Endothelial cell of umbilical vein (primary cell): ENCODE results near the gene FARP2. TPM values are rescaled to one million over a fixed set of nuclear protein-coding genes. Genes with fewer than 3 reads are reported as not detected.

ENCODE experiments used
- BruUV-seq: library from RNA; stranded (reverse); fragments of 400-500 nt; replicated peaks from 2 replicates; lab custom pipeline; 2021; lab: Mats Ljungman, UMichigan
- CTCF ChIA-PET: fragments of 300-600, 350-600 bp; sonication (Branson Sonifier 250); formaldehyde crosslinking; loops from one replicate; lab custom pipeline; 2021; ENCODE audit warnings: antibody characterized with exemption, inconsistent platforms; lab: Charles Lee
- POLR2A ChIA-PET: fragments of 300-600, 350-600 bp; sonication (Branson Sonifier 250); formaldehyde crosslinking; loops from one replicate; lab custom pipeline; 2021; ENCODE audit warnings: antibody characterized with exemption, inconsistent platforms; lab: Charles Lee
- DNase-seq: peaks from one replicate; pipeline ENCODE4 v3.0.0-alpha.2; 2011; ENCODE audit warnings: low read depth, low spot score
- FAIRE-seq: peaks from 2 replicates; lab custom pipeline; 2011; peaks lifted over from hg19 to GRCh38; lab: Jason Lieb, UNC
- H2AFZ ChIP-seq: 2 replicates; pipeline ENCODE4 v1.6.0; 2012; ENCODE audit warnings: low read depth, low read length, control low read depth, inconsistent platforms
- H3K27ac ChIP-seq: 2 replicates; pipeline ENCODE4 v1.5.1; 2011; ENCODE audit warnings: low read depth, mild to moderate bottlenecking, control low read depth, low read length, moderate library complexity; ENCODE audit not compliant: insufficient read depth
- H3K27me3 ChIP-seq, 2 experiments: 2 replicates each; pipeline versions ENCODE4 v1.6.0 to v1.6.1; 2011; ENCODE audit warnings: low read length in 2 of 2, mixed read lengths in 1 of 2; ENCODE audit not compliant: control insufficient read depth in 2 of 2, insufficient read depth in 2 of 2
- H3K36me3 ChIP-seq, 2 experiments: 2 replicates in 1 of 2; 3 replicates in 1 of 2; pipeline ENCODE4 v1.5.1; 2011; ENCODE audit warnings: low read length in 2 of 2, mild to moderate bottlenecking in 1 of 2, moderate library complexity in 1 of 2; ENCODE audit not compliant: control insufficient read depth in 2 of 2, insufficient read depth in 2 of 2; ENCODE audit errors: extremely low read depth in 1 of 2
- H3K4me1 ChIP-seq: 3 replicates; pipeline ENCODE4 v1.5.1; 2011; ENCODE audit warnings: mild to moderate bottlenecking, low read length; ENCODE audit not compliant: control insufficient read depth, insufficient read depth; ENCODE audit errors: extremely low read depth
- H3K4me2 ChIP-seq: 2 replicates; pipeline ENCODE4 v1.6.1; 2011; ENCODE audit warnings: low read length, control low read depth, mixed read lengths; ENCODE audit not compliant: insufficient read depth
- H3K4me3 ChIP-seq, 3 experiments: fragments of 200-600 bp in 1 of 3; sonication (generic), shearing (Covaris generic) in 1 of 3; replicated peaks in 1 of 3; 2 replicates each; pipeline ENCODE4 v1.5.1; 2011 to 2016; ENCODE audit warnings: control low read depth in 3 of 3, low read length in 3 of 3, mild to moderate bottlenecking in 2 of 3, inconsistent platforms in 1 of 3, low read depth in 1 of 3, moderate library complexity in 1 of 3; ENCODE audit not compliant: insufficient read depth in 1 of 3
- H3K79me2 ChIP-seq: 2 replicates; pipeline ENCODE4 v1.6.0; 2012; ENCODE audit warnings: low read length, inconsistent platforms; ENCODE audit not compliant: control insufficient read depth, insufficient read depth
- H3K9ac ChIP-seq: replicated peaks from 2 replicates; pipeline ENCODE3; 2011; ENCODE audit warnings: low read length, control low read depth; ENCODE audit not compliant: insufficient read depth; ENCODE audit errors: extremely low read depth
- H3K9me1 ChIP-seq: replicated peaks from 3 replicates; pipeline ENCODE4 v1.6.0; 2011; ENCODE audit warnings: mild to moderate bottlenecking, low read length; ENCODE audit not compliant: control insufficient read depth, insufficient read depth; ENCODE audit errors: extremely low read depth
- H3K9me3 ChIP-seq: replicated peaks from 2 replicates; pipeline ENCODE4 v1.5.1; 2012; ENCODE audit warnings: low read length, inconsistent platforms; ENCODE audit not compliant: control insufficient read depth, insufficient read depth
- H4K20me1 ChIP-seq: replicated peaks from 2 replicates; pipeline ENCODE3; 2011; ENCODE audit warnings: mild to moderate bottlenecking, low read length; ENCODE audit not compliant: control insufficient read depth, insufficient read depth; ENCODE audit errors: extremely low read depth
- CTCF ChIP-seq, 2 donors: IDR thresholded peaks; 1 replicate in 1 of 2; 2 replicates in 1 of 2; pipeline ENCODE4 v1.5.1; 2011; ENCODE audit warnings: low read length in 2 of 2, mild to moderate bottlenecking in 2 of 2, moderate library complexity in 2 of 2, control low read depth in 1 of 2, inconsistent platforms in 1 of 2, low read depth in 1 of 2; ENCODE audit not compliant: insufficient read depth in 1 of 2; ENCODE audit errors: extremely low read depth in 1 of 2
- EZH2 ChIP-seq: IDR thresholded peaks from 2 replicates; pipeline ENCODE4 v1.6.1; 2012; ENCODE audit warnings: borderline replicate concordance, low read depth, mild to moderate bottlenecking, moderate library complexity, low read length, inconsistent platforms; ENCODE audit not compliant: severe bottlenecking
- FOS ChIP-seq: IDR thresholded peaks from 2 replicates; pipeline ENCODE4 v1.6.1; 2011; ENCODE audit warnings: mild to moderate bottlenecking, low read length, moderate library complexity, borderline replicate concordance; ENCODE audit not compliant: insufficient read depth
- GATA2 ChIP-seq: IDR thresholded peaks from 2 replicates; pipeline ENCODE4 v1.7.0; 2011; ENCODE audit warnings: low read depth, mild to moderate bottlenecking, moderate library complexity, mixed read lengths, low read length; ENCODE audit not compliant: insufficient read length, insufficient read depth
- JUN ChIP-seq: IDR thresholded peaks from 2 replicates; pipeline ENCODE4 v1.6.1; 2011; ENCODE audit warnings: borderline replicate concordance, low read depth; ENCODE audit not compliant: insufficient read length, insufficient read depth
- MAX ChIP-seq: IDR thresholded peaks from 2 replicates; pipeline ENCODE4 v1.6.1; 2011; ENCODE audit not compliant: insufficient read depth, insufficient read length
- MYC ChIP-seq: IDR thresholded peaks from one replicate; pipeline ENCODE4 v1.6.1; 2011; ENCODE audit warnings: mild to moderate bottlenecking, low read depth, low read length
- POLR2A ChIP-seq: IDR thresholded peaks from 2 replicates; pipeline ENCODE4 v1.6.1; 2012; ENCODE audit warnings: low read depth, mild to moderate bottlenecking, control low read depth, low read length
- POLR2AphosphoS5 ChIP-seq: IDR thresholded peaks from 2 replicates; pipeline ENCODE4 v1.6.1; 2012; ENCODE audit warnings: low read depth, mild to moderate bottlenecking, control low read depth, low read length, moderate library complexity; ENCODE audit not compliant: insufficient read depth
- dilution Hi-C: fragments of 300-500 bp; cut with MboI; formaldehyde crosslinking; loops from one replicate; pipeline ENCODE4 v1.15.0; 2019; ENCODE audit warnings: low sequenced_read_pairs; ENCODE audit not compliant: extremely low pct_ligation_motif_present
- intact Hi-C: fragments of 100-400 bp; cut with micrococcal nuclease; formaldehyde crosslinking; loops from one replicate; pipeline ENCODE4 v1.10.0; 2022
- polyA plus RNA-seq, 4 experiments: library from polyadenylated mRNA; depleted of rRNA in 3 of 4; stranded (reverse) in 3 of 4; unstranded in 1 of 4; fragments of >200 nt; gene quantifications; 2 replicates each; pipeline versions ENCODE4 v1.2.1 to v1.2.3, GENCODE V29; 2011 to 2012; ENCODE audit warnings: missing spikeins in 1 of 4
- total RNA-seq: library from RNA; stranded (reverse); gene quantifications from 2 replicates; pipeline ENCODE4 v1.2.3, GENCODE V29; 2021

The FARP2 gene
- total and polyA plus RNA-seq, 2 donors (not counting 3 experiments of a cell fraction or from before 2014, with no cell fraction given): 15.3 to 45.3 TPM

- ChIA-PET POLR2A (no interaction called here), CTCF (no interaction called here)
- intact Hi-C loops: no loop called here
- TF ChIP-seq MAX (no peak), POLR2AphosphoS5 (no peak), POLR2A (no peak), FOS (no peak), GATA2 (no peak), EZH2 (no peak), JUN (no peak), CTCF (IDR thresholded peaks at IDR 0.05; ENCODE audit: extremely low read depth in 1 of 2, insufficient read depth in 1 of 2, low read depth in 1 of 2, low read length in 2 of 2) (no peak), MYC (no peak)
- no peaks in the 10 kb centered on the region for H3K9me1 ChIP-seq
- no peaks in the 10 kb centered on the region for H3K9me3 ChIP-seq
- dilution Hi-C loops: no loop called here
- no peaks in the 10 kb centered on the region for H3K27me3 ChIP-seq
- FAIRE-seq (no peak), DNase-seq (no peak)
- no peaks in the 10 kb centered on the region for H4K20me1 ChIP-seq
- no peak overlapping the region for H2AFZ ChIP-seq
- H3K36me3 ChIP-seq: no peaks in the 10 kb centered on the region
- no peak overlapping the region for H3K4me2 ChIP-seq
- no peak overlapping the region for H3K4me3 ChIP-seq
- no TSS peak for BruUV-seq
- no peak overlapping the region for H3K27ac ChIP-seq
- H3K4me1 ChIP-seq: no peaks in the 10 kb centered on the region
- H3K79me2 ChIP-seq: no peaks in the 10 kb centered on the region
- no peak overlapping the region for H3K9ac ChIP-seq
These were observed 111.8 kb downstream of the FARP2 start for GRCh38 chr2:241467777-241468475.
